ENCODE data around the gene RINT1. TPM values are rescaled to one million over a fixed set of nuclear protein-coding genes. Genes with fewer than 3 reads are reported as not detected.
"Not testable (repeated sequence)": the region's sequence is repeated elsewhere in the genome, so short reads cannot be mapped to it uniquely, and the experiment has no call there.

RINT1 gene
- 19.6 TPM for total RNA-seq

- FAIRE-seq, result no peak
Measured at GRCh38 chr7:105531792-105532671, at the start of gene RINT1. Gene RINT1, plus strand, starts transcription at chr7:105532201. Its CDS starts 115 bp downstream, at chr7:105532316.

DNA sequence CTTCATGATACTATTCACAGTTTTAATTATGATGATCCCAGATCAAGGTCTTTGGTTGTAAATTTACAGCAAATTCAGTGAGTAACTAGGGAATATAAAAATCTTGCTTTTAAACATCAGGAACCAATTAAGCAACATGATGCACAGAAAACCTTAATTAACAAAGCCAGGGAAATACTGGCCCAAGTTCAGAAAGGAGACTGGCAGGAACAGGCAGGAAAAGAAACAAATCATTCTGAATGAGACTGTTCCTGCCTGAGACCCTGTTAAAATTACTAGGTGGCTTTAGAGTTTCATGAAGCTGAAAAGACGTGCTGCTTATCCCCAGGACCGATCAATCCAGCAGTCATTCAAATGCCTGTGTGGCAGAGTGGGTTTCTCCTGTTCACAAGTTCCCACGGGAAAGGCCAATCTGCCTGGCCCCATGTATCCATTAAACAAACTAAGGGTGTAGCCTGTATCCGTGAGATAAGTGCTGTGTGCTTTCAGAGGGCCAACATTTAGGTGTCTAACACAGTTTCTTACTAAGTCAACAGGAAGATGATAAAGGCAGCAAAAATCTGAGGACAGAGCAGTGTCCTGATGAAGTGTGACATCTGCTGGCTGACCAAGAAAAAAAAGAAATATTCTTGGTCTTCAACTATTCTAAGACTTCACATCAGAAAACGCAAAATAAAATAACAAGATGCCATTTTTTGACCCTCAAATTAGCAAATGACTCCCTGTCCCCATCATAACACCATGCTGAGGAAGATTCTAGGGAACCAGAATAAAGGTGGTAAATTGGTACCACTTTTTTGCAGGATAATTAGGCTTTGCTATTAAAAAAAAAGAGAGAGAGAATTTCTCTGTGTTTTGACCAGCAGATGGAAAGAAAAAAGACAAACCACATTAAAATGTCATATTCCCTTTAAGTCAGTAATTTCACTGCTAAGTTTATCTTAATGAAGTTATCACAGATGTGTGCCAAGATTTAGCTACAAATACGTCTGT lies 44.1 kb upstream of the RINT1 start:
- FAIRE-seq, result no peak
- DNase-seq (ENCODE audit: low spot score in 2 of 2), result peak; percentile 29 to 53

More at GRCh38 chr7:105531792-105532671, at the start of gene RINT1:
- peak; percentile 65 to 86 for DNase-seq (ENCODE audit: low spot score in 2 of 2)

- DNase-seq (ENCODE audit: low spot score in 2 of 2) (no peak), FAIRE-seq (no peak)
Measured at GRCh38 chr7:105489409-105489808, 42.6 kb upstream of the RINT1 start.

DNA sequence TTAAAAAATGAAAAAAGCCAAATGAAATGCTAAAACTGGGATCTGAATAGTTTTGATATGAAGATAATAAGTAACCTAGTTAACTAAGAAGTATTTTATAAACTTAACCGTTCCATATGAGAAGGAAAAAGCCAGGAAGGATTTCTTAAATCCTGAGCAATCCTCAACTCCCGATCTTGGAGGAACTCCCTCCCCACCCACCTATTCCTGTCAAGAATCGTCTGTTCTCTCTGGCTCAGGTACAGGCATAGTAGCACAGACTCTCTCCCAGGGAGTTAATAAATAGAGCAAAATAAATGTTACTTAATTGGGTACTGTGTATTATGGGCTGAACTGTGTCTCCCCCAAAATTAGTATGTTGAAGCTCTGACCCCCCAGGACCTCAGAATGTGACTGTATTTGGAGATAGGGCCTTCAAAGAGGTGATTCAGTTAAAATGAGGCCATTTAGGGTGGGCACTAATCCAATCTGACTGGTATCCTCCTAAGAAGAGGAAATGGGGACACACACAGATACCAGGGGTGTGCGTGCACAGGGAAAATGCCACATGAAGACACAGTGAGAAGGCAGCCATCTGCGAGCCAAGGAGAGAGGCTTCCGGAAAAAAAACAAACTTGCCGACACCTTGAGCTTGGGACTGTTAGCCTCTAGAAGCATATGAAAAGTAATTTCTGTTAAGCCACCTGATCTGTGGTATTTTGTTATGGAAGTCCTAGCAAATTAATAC lies 38.6 kb upstream of the RINT1 start:
- no peak for FAIRE-seq
- no peak for DNase-seq (ENCODE audit: low spot score in 2 of 2)

DNA sequence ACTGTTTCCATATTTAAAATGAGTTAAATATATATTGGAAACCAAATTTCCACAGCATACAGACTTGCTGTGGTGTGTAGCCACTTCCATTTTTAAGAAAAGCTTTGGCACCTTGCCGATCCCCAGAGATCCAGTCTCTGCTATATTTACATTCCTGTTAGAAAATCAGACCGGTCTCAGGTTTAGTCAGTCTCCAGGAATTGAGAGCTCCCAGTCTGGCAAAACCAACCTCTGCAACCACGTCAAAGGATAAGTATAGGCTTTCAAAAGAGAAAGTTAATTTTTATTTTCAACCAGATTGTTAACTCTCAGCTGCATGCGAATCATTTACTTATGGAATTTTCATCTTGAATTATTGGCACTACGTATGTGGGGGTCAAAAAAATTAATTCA lies 38.1 kb upstream of the RINT1 start:
- no peak for FAIRE-seq
- no peak for DNase-seq (ENCODE audit: low spot score in 2 of 2)

DNA sequence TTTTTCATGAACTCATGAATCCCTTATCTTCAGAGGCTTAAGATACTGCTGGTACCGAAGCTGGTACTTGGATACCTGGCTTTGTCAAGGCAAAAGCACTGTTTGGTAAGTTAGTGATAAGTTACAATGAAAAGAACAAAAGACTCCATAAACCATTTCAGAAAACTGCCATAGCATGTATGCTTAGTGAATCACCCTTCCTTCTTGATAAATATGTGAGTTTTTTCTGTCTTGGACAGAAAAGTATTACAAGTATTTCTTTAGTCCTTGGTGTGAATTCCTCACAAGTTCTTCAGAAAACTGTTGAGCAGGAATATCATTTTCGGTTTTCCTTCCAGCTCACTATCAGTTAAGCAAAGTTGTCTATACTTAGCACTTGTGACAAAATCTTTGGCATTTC lies 35.5 kb upstream of the RINT1 start:
- DNase-seq (ENCODE audit: low spot score in 2 of 2) (no peak), FAIRE-seq (no peak)

DNA sequence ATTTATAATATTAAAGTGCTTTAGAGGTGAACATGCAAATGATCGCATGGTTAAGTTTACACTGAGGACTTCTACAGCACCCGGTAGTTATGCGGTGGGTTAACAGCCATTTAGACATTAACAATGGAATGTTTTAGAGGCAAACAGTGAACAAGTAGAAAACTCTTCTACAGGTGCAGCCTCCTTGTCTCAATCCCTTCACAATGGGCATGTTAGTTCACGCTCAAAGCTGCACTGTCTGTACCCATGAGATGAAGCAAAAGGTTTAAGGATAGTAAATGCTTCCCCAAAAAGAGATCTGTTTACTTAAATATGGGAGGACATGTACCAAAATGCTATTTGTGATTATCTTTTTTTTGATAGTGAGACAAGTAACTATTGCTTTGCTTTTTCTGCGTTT lies 35.0 kb upstream of the RINT1 start:
- FAIRE-seq, result no peak
- no peak for DNase-seq (ENCODE audit: low spot score in 2 of 2)

DNA sequence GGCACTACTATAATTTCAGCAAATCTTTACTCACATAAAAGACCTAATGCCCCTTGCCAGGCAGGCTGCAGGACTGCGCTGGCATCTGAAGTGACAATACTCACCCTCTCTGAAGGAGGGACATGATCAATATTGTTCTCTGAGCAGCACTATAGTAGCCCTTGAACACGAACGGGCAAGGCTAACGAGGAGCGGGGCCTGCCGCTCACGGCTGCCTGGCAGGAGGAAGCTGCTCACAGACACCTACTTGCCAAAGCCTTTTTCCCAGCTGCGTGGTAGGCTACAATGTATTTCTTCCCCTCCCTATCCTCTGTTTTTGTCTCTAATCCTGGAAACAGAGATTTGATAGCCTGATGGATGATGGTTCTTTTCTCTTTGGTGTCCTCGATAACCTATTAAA lies 29.8 kb upstream of the RINT1 start:
- DNase-seq (ENCODE audit: low spot score in 2 of 2) (no peak), FAIRE-seq (no peak)

GRCh38 chr7:105512415-105512814 lies 19.6 kb upstream of the RINT1 start:
- no peak for DNase-seq (ENCODE audit: low spot score in 2 of 2)
- FAIRE-seq, result no peak

DNA sequence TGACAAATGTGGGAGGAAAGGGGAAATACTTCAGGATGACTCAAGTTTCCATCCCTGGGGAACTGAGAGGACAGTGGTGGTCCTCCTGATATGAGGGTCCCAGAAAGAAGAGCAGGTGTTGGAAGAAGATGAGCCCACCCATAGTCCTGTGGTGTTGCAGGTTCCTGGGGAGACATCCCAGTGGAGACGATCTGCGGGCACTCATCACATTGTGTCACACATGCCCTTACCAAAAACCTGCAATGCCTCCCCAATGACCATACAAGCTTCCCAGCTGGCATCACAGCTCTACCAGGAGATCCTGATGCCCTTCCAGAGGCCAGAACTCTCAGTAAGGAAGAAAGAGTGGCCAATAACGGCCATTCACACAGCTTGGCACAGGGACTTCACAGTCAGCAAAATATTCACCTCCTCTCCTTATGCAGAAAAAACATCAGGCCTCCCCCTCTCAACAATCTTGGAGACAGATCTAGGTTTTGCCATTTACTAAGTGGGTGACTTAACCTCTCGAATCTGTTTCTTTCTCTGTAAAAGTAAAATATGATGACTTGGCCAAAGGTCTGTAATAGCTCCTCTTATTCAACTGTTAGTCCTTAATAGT lies 19.0 kb upstream of the RINT1 start:
- DNase-seq (ENCODE audit: low spot score in 2 of 2) (no peak), FAIRE-seq (no peak)

- not testable (repeated sequence) for FAIRE-seq; DNase-seq (ENCODE audit: low spot score in 2 of 2)
Measured at GRCh38 chr7:105515610-105516009, 16.4 kb upstream of the RINT1 start.

GRCh38 chr7:105519353-105519752 lies 12.6 kb upstream of the RINT1 start:
- no peak for FAIRE-seq
- DNase-seq (ENCODE audit: low spot score in 2 of 2), result no peak

DNA sequence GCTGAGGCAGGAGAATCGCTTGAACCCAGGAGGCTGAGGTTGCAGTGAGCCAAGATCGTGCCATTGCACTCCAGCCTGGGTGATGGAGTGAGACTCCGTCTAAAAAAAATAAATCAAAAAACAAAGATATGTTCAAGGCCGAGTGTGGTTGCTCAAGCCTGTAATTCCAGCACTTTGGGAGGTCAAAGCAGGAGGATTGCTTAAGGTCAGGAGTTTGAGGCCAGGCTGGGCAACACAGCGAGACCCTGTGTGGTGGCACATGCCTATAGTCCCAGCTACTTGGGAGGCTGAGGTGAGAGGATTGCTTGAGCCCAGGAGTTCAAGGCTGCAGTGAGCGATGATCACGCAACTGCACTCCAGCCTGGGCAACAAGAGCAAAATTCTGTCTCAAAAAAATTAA lies 11.4 kb upstream of the RINT1 start:
- DNase-seq (ENCODE audit: low spot score in 2 of 2); FAIRE-seq: not testable (repeated sequence)

DNA sequence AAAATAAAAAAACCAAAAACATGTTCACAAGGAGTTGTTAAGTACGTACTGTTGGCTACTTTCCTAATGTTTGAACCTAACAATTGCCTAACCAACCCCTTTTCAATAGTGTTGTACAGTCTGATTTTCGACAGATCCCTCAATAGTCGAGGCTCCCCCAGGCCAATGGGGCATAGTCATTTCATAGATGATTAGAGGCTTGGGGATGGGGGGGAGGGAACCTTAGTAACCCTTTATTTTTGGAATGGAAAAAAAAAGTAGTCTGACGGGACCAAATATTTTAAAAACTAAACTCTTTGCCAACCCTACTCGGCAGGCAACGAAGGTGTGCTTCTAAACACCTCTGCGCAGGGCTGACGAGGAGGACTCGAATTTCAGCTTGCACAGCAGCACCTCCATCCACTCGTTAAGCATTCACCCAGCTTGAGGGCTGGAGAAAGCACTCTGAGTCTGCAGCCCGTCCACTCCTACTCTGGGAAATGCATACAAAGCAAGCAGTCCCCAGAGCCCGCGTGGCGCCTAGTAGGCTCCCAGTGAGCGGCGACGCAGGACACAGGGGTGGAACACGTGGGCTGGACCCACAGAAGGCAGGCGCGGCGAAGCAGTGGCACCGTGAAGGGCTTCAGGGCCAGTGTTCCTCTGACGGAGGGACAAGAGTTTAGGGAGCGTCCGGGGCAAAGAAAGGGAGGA lies 10.8 kb upstream of the RINT1 start:
- no peak for FAIRE-seq

DNA sequence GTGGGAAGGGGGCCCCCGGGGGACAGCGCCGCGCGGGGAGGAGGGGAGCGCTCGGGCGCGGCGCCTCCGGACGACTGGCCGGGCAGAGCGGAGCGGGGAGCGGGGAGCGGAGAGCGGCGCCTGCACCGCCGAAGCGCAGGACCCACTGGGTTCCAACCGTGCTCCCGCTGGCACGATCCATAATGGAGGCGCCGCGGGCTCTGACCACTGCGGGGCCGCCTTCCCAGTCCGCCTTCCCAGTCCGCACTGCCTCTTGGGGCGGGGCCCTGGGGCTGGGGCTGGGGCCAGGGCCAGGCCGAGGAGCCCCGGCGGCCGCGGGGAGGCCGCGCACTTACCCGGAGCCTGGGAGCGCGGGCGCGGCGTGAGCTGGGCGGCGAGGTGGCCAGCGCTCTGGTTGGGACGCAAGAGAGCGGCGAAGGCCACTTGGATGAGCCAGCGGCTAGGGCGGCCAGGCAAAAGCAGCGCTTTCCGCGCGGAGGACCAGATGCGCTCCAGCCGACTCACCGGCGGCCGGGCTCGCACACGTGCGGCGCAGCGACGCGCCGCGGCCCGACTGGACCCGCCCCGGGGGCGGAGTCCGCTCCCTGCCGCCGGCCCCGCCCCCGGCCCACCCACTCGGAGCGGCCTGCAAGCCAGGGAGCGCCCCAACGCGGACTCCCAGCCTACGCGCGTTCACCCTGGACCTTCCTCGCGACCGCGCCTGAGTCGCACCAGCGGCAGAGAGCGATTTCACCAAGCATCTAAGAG lies 10.1 kb upstream of the RINT1 start, which contains the start of gene PUS7:
PUS7 (minus strand) TSS at position 555 of the 747 bp plus-strand sequence. CDS start 13,759 bp downstream, outside the sequence.
- FAIRE-seq (no peak), DNase-seq (ENCODE audit: low spot score in 2 of 2) (peak; percentile 93 to 95)

More for the DNA sequence above, 10.8 kb upstream of the RINT1 start:
- peak; percentile 53 to 55 for DNase-seq (ENCODE audit: low spot score in 2 of 2)

- FAIRE-seq; DNase-seq (ENCODE audit: low spot score in 2 of 2): not testable (repeated sequence)
Measured at GRCh38 chr7:105524423-105524822, 7.6 kb upstream of the RINT1 start.

GRCh38 chr7:105524840-105525239 lies 7.2 kb upstream of the RINT1 start:
- no peak for FAIRE-seq
- DNase-seq (ENCODE audit: low spot score in 2 of 2), result no peak

DNA sequence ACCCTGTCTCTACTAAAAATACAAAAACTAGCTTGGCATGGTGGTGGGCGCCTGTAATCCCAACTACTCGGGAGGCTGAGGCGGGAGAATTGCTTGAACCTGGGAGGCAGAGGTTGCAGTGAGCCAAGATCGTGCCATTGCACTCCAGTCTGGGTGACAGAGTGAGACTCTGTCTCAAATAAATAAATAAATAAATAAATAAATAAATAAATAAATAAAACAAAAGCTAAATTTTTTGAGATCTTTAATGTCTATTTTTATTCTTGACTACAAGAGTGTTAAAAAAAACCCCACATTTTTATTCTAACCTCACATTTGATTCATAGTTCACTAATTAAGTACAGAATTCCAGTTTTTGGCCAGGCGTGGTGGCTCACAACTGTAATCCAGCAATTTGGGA lies 4.3 kb upstream of the RINT1 start:
- not testable (repeated sequence) for DNase-seq (ENCODE audit: low spot score in 2 of 2); FAIRE-seq
